Stimulated activated CD8-positive, alpha-beta memory T cell treated with anti-CD3 and anti-CD28 coated beads, Interleukin-7, amount 100 ng/mL, for 1 hour (primary cell): Measurements from ENCODE around the gene POLA1.
A peak's percentile ranks its signal among the peaks of the same experiment; 100 is the strongest.

ENCODE experiments used
- DNase-seq, 2 donors: peaks; one replicate each; pipeline ENCODE4 v3.0.0-alpha.2; 2020; ENCODE audit warnings: low read depth in 2 of 2

The POLA1 gene

GRCh38 chrX:25007059-25008053 lies 313.6 kb downstream of the POLA1 start:
- DNase-seq = no peak

GRCh38 chrX:25009407-25009806 lies 315.7 kb downstream of the POLA1 start:
- no peak for DNase-seq

GRCh38 chrX:25010784-25011588 lies 317.3 kb downstream of the POLA1 start:
- no peak for DNase-seq

- DNase-seq = no peak
Measured at GRCh38 chrX:25011589-25012432, 318.1 kb downstream of the POLA1 start.

GRCh38 chrX:25012433-25012735 lies 318.7 kb downstream of the POLA1 start:
- no peak for DNase-seq

- no peak for DNase-seq
Measured at GRCh38 chrX:25012793-25013631, 319.3 kb downstream of the POLA1 start.

- DNase-seq = no peak
Measured at GRCh38 chrX:25013632-25014365, 320.1 kb downstream of the POLA1 start.

- no peak for DNase-seq
Measured at GRCh38 chrX:25014366-25014838, 320.7 kb downstream of the POLA1 start.

- DNase-seq = no peak
Measured at GRCh38 chrX:25015486-25016360, 322.0 kb downstream of the POLA1 start, which contains the start of gene ARX. ARX (minus strand) TSS chrX:25015965; CDS start chrX:25015737, 228 bp downstream.

GRCh38 chrX:25016361-25016671 lies 322.6 kb downstream of the POLA1 start:
- no peak for DNase-seq

- DNase-seq = no peak
Measured at GRCh38 chrX:25016938-25017598, 323.4 kb downstream of the POLA1 start.

GRCh38 chrX:25017667-25018247 lies 324.0 kb downstream of the POLA1 start:
- DNase-seq = no peak

GRCh38 chrX:25018682-25019081 lies 325.0 kb downstream of the POLA1 start:
- DNase-seq = no peak

GRCh38 chrX:25019707-25020390 lies 326.1 kb downstream of the POLA1 start:
- DNase-seq = no peak

GRCh38 chrX:25020391-25020904 lies 326.7 kb downstream of the POLA1 start:
- no peak for DNase-seq

- DNase-seq = peak in 1 of 2 donors; percentile 1
Measured at GRCh38 chrX:25020905-25021449, 327.3 kb downstream of the POLA1 start.
